C1 segment of cervical spinal cord (tissue), 14 donors: ENCODE data around the gene GCSAML.

Source experiments
- DNase-seq, 14 donors: peaks; one replicate each; lab custom pipeline; 2025; lab: John Stamatoyannopoulos, UW

GCSAML gene

DNA sequence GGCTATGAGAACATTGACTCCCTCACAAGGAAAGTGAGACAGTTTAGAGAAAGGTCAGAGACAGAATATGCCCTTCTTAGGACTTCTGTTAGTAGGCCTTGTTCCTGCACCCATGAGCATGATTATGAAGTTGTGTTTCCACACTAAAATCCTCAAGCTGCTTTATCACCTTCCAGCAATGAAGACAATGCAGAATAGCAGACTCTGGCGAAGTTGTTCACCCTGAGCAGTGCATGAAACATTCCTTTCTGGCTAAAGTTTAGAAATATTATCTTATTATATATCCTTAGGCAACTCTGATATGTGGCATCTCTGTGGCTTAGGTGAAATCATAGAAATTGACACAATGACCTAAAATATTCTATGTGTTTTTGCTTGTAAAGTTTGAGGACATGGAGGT is 25.3 kb downstream of the GCSAML start:
- no peak for DNase-seq

DNA sequence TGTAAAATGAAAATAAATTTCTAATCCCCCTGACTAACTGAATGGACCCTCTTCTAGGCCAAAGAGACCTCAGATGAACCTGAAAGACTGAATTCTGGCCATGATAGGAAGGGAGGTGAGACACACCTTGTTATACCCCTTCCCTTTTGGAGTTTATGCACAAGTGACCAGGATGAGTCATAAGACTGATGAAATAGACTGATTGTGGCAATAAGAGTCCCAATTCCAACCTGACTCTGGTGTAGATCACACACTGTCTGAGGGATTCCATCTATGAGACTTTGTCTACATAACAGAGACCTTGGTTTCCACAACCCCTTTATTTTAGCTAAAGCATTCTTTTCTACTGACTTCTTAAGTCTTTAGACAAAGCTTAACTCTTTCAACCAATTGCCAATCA is 25.7 kb downstream of the GCSAML start:
- DNase-seq: no peak

DNA sequence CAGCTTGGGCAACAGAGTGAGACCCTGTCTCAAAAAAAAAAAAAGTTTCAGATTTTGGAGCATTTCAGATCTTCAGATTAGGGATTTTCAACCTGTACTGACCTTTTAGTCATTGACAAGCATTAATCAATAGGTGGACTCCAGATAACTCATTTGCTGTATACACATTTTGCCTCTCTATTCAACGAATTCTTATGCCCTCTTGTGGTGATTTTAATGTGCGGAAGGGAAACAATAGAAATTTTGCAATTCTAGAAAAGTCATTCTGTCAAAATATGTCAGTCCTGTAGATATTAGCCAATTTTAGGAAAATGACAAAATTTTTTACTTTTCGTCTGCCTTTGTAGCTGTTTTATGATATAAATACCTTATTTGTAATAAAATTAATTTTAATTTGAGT is 27.6 kb downstream of the GCSAML start:
- no peak for DNase-seq

DNA sequence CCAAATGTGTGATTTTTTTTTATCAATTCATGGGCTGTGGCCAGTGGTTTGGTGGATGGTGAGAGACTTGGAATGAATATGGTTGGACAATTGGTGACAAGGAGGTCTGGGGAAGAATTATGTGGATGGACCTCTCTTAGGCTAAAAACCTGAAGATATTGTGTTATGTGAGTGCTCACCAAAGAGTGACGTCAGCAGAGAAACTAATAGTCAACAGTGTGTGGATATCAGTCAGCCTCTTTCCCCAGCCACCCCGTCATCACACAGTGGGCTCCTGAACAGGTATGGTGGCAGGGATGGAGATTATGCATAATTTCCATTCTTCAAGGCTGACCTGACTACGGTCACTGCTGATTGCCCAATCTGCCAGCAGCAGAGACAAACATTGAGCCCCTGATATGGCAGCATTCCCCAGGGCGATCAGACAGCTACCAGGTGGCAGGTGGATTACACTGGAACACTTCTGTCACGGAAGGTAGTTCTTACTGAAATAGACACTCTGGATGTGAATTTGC is 30.1 kb downstream of the GCSAML start:
- DNase-seq: no peak

DNA sequence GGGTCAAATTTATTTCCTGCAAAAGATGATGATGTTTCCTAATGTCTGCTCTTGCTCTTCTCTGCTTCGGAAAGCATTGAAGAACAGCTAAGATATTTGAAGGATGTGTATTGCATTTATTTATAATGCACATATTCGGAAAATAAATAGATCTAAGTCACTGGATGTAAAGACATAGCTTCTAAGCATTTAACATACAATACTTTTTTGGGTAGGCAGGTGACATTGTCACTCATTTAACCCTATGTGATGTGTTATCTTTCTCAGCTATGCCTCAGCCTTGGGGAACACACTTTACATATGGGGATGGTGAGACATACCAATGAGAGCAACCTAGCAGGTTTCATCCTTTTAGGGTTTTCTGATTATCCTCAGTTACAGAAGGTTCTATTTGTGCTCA is 39.1 kb downstream of the GCSAML start, which contains the start of gene OR2G2:
TSS of gene OR2G2 (plus strand) at position 301 of the 400 bp plus-strand sequence. CDS start at position 301, 0 bp downstream.
- no peak for DNase-seq

DNA sequence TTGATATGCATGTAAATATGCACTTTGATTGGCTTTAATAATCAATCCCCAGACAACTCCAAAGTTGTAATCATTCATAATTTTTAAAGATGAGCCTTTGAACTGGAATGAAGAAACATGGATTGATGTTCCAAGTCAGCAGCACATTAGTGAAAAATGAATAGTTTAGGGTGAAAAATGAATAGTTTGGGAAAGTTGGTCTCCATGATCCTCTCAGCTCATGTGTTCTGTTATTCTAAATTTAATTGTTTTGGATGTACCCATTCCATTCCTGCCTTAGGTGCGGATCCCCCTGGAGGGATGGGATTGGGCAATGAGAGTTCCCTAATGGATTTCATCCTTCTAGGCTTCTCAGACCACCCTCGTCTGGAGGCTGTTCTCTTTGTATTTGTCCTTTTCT is 56.4 kb downstream of the GCSAML start, which contains the start of gene OR2G3:
TSS of gene OR2G3 (plus strand) at position 301 of the 400 bp plus-strand sequence. CDS start at position 301, 0 bp downstream.
- DNase-seq: no peak

DNA sequence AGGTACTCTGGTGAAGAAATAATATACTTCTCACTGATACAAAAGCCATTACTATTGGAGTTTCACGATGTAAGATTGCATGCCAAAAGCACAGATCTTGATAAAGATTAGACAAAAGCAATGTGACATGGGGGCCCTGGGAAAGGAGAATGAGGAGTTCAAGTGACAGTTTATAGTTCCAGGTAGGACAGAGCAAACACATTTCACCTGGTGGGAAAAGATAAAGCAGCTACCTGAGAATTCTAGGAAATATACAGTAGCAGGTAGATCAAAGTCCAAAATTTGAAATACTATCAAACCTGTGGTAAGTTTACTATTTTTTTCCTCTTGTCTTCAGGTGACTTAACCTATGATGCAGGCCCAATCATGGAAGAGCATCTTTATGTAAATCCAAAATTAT is 64.5 kb downstream of the GCSAML start:
- no peak for DNase-seq

DNA sequence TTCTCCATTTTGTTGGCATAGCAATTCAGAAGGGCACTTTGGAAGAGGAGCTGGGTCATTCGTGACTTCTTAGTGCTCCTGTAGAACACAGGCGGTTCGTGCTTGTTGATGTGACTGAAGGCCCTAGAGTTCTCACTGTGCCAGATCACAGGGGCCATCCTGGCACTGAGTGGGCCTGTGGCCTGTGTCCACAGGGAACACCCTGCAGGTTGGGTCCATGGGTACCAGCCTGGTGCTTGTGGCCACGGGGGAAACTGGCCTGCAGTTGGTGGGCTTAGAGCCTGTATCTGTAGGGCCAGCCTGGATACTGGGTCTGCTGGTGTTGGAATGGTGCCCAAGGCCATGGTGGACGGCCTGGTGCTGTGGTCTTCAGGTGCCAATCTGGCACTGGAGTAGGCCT is 65.7 kb downstream of the GCSAML start:
- DNase-seq: no peak
